GM10847 (cell line): ENCODE data around the gene GNAT1.

Source experiments
- POLR2A ChIP-seq: IDR thresholded peaks from 2 replicates; pipeline ENCODE4 v1.6.1; 2011; ENCODE audit not compliant: insufficient read length; ENCODE audit errors: extremely low read depth

The GNAT1 gene

GRCh38 chr3:50157827-50158529 is 33.4 kb upstream of the GNAT1 start:
- TF ChIP-seq POLR2A, result no peak

DNA sequence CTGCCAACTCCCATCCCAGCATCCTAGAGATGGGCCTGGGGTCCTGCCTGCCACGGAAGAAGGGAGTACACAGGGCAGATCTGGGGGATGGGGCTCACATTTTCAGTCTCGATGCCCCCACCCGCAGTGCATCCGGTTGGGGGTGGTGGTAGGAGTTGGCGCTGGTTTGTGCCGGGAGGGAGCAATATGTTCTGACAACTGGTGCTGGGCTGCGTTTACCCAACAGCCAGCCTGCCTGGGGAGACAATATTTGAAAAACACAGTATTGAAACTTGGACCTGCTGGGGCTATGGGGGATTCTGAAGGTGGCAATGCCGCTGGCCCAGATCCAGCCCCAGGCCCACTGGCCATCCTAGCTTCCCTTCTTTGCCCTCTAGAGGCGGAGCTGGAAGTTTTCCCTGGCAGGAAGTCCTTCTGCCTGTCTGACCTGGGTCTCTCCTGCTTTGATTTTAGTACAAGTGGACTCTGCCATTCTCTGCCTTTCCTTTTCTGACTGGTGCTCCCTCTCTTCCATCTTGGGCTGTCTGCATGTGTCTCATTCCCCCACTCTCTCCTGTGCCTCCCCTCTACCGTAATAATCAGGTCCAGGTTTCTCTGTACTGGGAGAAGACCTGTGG is 32.8 kb upstream of the GNAT1 start:
- no peak for TF ChIP-seq POLR2A

DNA sequence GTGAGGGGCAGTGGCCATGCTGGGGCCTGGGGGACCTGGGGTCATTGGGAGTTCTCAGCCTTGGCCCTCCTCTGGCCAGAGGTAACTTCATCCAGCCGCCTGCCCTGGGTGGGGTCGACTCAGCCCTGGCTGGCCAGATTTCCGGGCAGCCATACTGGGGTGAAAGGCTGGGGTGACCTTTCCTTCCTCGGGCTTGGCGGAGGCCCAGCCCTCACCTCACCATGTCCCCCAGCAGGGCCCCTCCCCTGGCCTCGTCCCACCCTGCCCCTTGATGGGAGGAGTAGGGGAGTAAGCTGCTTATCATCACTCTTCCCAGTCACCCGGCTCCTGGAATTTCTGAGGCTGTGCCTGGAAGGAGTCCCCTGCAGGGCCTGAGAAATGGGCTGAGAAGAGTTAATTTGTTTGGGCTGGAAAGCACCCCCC is 30.8 kb upstream of the GNAT1 start:
- TF ChIP-seq POLR2A, result no peak

DNA sequence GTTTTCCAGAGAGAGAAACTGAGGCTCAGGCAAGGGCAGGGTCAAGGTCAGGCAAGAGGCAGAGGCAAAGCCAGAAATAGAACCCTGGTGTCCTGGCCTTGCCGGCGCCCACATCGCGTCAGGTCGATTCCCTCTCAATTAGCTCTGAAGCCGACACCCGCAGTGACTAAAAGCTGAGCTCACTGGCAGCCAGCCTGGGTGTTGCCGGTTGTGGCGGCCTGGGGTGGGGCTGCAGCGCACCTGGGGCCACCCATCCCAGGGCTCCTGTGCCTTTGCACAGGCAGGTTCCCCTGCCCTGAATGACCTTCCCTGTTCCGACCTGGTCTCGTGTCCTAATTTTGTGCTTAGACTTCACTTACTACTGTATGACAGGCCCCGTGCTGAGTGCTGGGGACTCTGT is 30.1 kb upstream of the GNAT1 start:
- TF ChIP-seq POLR2A, result no peak

- no peak for TF ChIP-seq POLR2A
Observed at GRCh38 chr3:50162034-50162883, 29.2 kb upstream of the GNAT1 start.

- no peak for TF ChIP-seq POLR2A
Observed at GRCh38 chr3:50163572-50164455, 27.6 kb upstream of the GNAT1 start.

DNA sequence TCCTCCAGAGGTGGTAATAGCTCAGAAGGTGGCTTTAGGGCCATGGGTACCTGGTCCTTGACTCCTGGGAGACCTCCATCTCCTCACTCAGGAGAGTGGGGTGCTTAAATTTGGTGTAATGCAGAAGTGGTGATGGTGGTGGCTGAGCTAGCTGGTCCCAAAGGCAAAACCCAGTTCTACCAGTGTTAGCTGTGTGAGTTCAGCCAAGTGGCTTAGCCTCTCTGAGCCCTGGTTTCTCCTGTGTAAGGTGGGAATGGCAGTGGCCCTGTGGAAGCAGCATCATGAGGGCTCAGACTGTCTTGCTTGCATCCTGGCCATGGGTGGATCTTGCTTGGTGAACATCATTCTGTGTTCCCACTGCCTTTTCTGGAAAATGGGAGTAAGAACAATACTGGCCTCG is 26.9 kb upstream of the GNAT1 start:
- no peak for TF ChIP-seq POLR2A

DNA sequence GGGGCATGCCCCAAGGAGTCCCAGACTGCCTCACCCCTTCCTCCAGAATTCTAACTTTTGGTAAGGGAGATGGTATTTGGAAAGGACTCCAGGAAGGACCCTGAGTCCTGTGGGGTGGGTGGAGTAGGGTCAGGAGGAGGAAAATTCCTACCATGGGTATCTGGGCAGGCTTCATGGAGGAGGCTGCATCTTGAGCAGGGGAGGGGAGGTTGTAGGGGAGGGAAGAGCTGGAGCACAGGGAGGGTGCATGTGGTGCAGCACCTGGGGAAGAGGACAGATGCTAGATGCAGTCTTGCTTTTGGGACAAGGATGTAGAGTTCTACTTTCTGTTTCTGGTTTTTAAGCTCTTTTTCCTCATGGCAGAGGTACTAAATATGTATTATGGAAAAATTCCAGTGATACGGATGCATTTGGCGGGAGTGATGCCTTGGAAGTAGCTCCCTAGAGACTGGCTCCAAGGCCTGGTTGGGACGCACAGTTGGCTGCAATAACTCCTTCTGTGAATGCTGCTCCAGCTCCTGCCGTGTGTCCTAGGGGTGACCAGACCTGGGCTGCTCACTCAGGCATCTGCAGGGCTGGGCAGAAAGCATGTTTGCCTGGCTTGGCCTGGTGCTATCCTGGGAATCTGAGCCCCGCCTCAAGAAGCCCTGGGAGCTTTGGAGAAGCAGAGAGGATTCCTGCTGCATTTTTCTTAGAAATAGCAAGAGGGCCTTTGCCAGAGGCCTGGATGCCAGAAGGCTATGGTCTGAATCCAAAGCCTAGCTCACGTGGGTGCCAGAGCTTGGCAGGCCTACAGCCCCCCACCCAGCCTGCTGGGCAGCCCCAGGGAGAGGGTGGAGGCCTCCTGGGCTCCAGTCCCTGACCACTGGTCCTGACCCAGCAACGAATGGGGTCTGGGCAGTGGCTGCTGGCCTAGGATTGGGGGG is 26.2 kb upstream of the GNAT1 start:
- no peak for TF ChIP-seq POLR2A

GRCh38 chr3:50165910-50166538 is 25.4 kb upstream of the GNAT1 start:
- no peak for TF ChIP-seq POLR2A

- no peak for TF ChIP-seq POLR2A
Observed at GRCh38 chr3:50166620-50167019, 24.8 kb upstream of the GNAT1 start.

DNA sequence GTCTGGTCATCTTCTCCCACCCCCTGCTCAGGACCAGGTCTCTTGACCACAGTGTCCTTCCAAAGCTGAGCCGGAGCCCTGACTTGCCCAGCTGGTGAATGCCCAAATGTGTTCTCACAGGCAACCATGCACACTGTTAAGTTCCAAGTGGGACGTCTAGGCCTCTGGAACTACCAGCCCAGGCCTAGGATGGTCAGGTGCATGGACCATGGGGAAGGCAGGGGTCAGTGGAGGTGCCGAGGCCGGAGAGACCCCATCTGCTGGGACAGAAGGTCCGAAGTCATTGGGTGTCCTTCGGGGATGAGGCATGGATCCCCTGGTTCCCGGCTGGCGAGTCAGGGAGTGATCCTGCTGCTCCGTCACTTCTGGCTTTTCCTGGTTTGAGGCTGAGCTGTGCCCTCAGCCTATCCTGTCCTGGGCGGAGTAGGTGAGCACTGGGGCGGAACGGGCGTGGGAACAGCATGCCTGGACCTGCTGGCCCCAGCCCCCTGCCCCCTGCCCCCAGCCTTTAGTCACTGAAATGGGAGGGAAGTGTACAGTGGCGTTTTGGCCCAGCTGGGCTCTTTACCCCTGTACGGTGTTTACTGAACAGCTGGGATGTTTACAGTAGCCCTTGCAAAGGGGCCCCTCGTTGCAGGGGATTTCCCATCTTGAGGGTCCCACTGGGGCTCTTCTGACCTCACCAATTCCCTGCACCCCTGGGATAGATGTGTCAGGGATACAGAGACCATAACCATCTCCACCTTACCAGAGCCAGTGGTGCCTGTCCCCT is 24.2 kb upstream of the GNAT1 start:
- TF ChIP-seq POLR2A, result no peak

DNA sequence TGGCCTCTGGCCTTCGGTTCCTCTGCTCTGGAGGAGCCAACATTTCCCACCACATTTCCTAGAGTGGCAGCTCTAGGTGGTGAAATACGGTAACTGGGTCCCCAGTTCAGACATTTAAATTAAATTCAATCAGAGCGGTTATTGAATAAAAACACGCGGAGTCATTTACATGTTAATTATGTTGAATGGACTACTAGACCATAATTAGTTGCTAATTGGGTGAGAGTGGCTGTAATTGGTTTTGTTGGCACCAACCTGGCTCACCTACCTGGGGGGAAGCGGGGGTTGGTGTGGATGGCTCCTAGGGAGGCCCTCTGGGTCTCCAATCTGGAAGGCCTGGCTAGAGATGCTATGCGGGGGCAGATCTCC is 23.6 kb upstream of the GNAT1 start:
- TF ChIP-seq POLR2A, result no peak

GRCh38 chr3:50168388-50168787 is 23.0 kb upstream of the GNAT1 start:
- TF ChIP-seq POLR2A, result no peak
